SK-N-SH treated with all-trans-retinoic acid at 6 μM for 48 hours (cell line): ENCODE data around the gene ARHGDIA.

Experiments used
- ATAC-seq: fragments of 200-7000 bp; cut with Tn5 transposase; 3 replicates; pipeline ENCODE4 v1.9.1; 2020; ENCODE audit warnings: mild to moderate bottlenecking, moderate library complexity
- BACH2 ChIP-seq: fragments of 250-450 bp; sonication (Bioruptor Pico); IDR thresholded peaks from 2 replicates; pipeline ENCODE4 v1.9.0; 2021; ENCODE audit warnings: mild to moderate bottlenecking, borderline replicate concordance
- CSDC2 ChIP-seq: fragments of 250-450 bp; sonication (Bioruptor Pico); IDR thresholded peaks from 2 replicates; pipeline ENCODE4 v1.5.0; 2020; ENCODE audit warnings: mild to moderate bottlenecking, moderate library complexity
- GLIS3 ChIP-seq: fragments of 250-450 bp; sonication (Bioruptor Pico); IDR thresholded peaks from 2 replicates; pipeline ENCODE4 v1.5.0; 2020; ENCODE audit warnings: mild to moderate bottlenecking, moderate library complexity
- ISL1 ChIP-seq: fragments of 250-450 bp; sonication (Bioruptor Pico); IDR thresholded peaks from 2 replicates; pipeline ENCODE4 v2.1.2; 2022; ENCODE audit warnings: mild to moderate bottlenecking, moderate library complexity
- OSR1 ChIP-seq: fragments of 250-450 bp; sonication (Bioruptor Pico); IDR thresholded peaks from 2 replicates; pipeline ENCODE4 v1.8.0; 2022; ENCODE audit warnings: moderate library complexity, mild to moderate bottlenecking, inconsistent platforms
- PPARA ChIP-seq: fragments of 250-450 bp; sonication (Bioruptor Pico); IDR thresholded peaks from 2 replicates; pipeline ENCODE4 v1.5.0; 2020; ENCODE audit warnings: mild to moderate bottlenecking, borderline replicate concordance
- RARB ChIP-seq: fragments of 250-450 bp; sonication (Bioruptor Pico); IDR thresholded peaks from 2 replicates; pipeline ENCODE4 v1.8.0; 2021; ENCODE audit warnings: mild to moderate bottlenecking, moderate library complexity
- SNAI2 ChIP-seq: fragments of 250-450 bp; sonication (Bioruptor Pico); IDR thresholded peaks from 2 replicates; pipeline ENCODE4 v1.5.0; 2020; ENCODE audit warnings: mild to moderate bottlenecking, moderate library complexity
- TCF4 ChIP-seq: fragments of 250-450 bp; sonication (Bioruptor Pico); IDR thresholded peaks from 2 replicates; pipeline ENCODE4 v1.8.0; 2021; ENCODE audit warnings: mild to moderate bottlenecking, moderate library complexity, borderline replicate concordance
- TOX ChIP-seq: fragments of 250-450 bp; sonication (Bioruptor Pico); IDR thresholded peaks from 2 replicates; pipeline ENCODE4 v1.8.0; 2021; ENCODE audit warnings: mild to moderate bottlenecking, moderate library complexity, borderline replicate concordance
- ZC3H10 ChIP-seq: fragments of 250-450 bp; sonication (Bioruptor Pico); IDR thresholded peaks from 2 replicates; pipeline ENCODE4 v1.5.1; 2021; ENCODE audit warnings: mild to moderate bottlenecking, moderate library complexity
- ZFP3 ChIP-seq: fragments of 250-450 bp; sonication (Bioruptor Pico); IDR thresholded peaks from 2 replicates; pipeline ENCODE4 v1.5.0; 2020; ENCODE audit warnings: mild to moderate bottlenecking, moderate library complexity
- ZFP30 ChIP-seq: fragments of 450-650 bp; formaldehyde crosslinking; IDR thresholded peaks from 2 replicates; pipeline ENCODE4 v1.5.0; 2022; ENCODE audit warnings: mild to moderate bottlenecking, moderate library complexity
- ZNF565 ChIP-seq: fragments of 450-650 bp; formaldehyde crosslinking; conservative IDR thresholded peaks from 2 replicates; pipeline ENCODE4 v1.5.0; 2020; ENCODE audit warnings: low read depth, mild to moderate bottlenecking, moderate library complexity
- ZNF70 ChIP-seq: fragments of 450-650 bp; formaldehyde crosslinking; IDR thresholded peaks from 2 replicates; pipeline ENCODE4 v1.5.0; 2020; ENCODE audit warnings: mild to moderate bottlenecking, moderate library complexity
- ZNF8 ChIP-seq: fragments of 450-650 bp; formaldehyde crosslinking; IDR thresholded peaks from 2 replicates; pipeline ENCODE4 v1.5.0; 2020; ENCODE audit warnings: mild to moderate bottlenecking, moderate library complexity
- TF ChIP-seq, protein P1 (sequence below): fragments of 250-450 bp; sonication (Bioruptor Pico); IDR thresholded peaks from 2 replicates; pipeline ENCODE4 v1.5.1; 2020; ENCODE audit warnings: low read depth, mild to moderate bottlenecking, moderate library complexity
- TF ChIP-seq, protein P2 (sequence below): fragments of 250-450 bp; sonication (Bioruptor Pico); IDR thresholded peaks from 2 replicates; pipeline ENCODE4 v1.5.1; 2021; ENCODE audit warnings: mild to moderate bottlenecking, moderate library complexity
- TF ChIP-seq, protein P3 (sequence below): fragments of 250-450 bp; sonication (Bioruptor Pico); IDR thresholded peaks from 2 replicates; pipeline ENCODE4 v1.8.0; 2020; ENCODE audit warnings: mild to moderate bottlenecking, moderate library complexity, borderline replicate concordance
- TF ChIP-seq, protein P4 (sequence below): fragments of 250-450 bp; sonication (Bioruptor Pico); IDR thresholded peaks from 2 replicates; pipeline ENCODE4 v1.5.0; 2020; ENCODE audit warnings: mild to moderate bottlenecking, moderate library complexity
- TF ChIP-seq, protein P5 (sequence below): fragments of 250-450 bp; sonication (Bioruptor Pico); IDR thresholded peaks from 2 replicates; pipeline ENCODE4 v1.8.0; 2021; ENCODE audit warnings: low read depth, mild to moderate bottlenecking, moderate library complexity, borderline replicate concordance

ARHGDIA gene

DNA sequence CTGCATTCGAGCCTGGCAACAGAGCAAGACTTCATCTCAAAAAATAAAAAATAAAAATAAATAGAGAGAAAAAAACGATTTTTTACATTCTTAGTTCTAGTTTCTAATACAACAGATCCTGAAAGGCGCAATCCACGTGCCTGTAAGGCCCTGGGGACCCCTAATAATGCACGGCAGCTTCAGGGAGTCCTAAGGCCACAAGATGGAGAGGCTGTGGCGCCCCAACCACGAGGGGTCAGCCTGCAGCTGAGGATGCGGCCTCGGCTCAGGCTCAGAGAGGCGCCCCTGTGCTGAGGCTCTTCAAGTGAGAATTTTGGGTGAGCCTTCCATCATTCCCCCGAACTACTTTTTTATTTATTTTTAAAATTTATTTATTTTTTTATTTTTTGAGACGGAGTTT, 21.7 kb downstream of the ARHGDIA start:
- no peak for TF ChIP-seq TOX (CRISPR knock-in tag)
- TF ChIP-seq TCF4 (CRISPR knock-in tag): no peak
- no peak for TF ChIP-seq ZFP30 (CRISPR knock-in tag)
- TF ChIP-seq BACH2 (CRISPR knock-in tag): no peak
- TF ChIP-seq ZC3H10 (CRISPR knock-in tag): no peak
- no peak for TF ChIP-seq ZFP3
- TF ChIP-seq ISL1 (CRISPR knock-in tag): no peak
- TF ChIP-seq, all 23 proteins: peak for 0
- no peak for ATAC-seq

DNA sequence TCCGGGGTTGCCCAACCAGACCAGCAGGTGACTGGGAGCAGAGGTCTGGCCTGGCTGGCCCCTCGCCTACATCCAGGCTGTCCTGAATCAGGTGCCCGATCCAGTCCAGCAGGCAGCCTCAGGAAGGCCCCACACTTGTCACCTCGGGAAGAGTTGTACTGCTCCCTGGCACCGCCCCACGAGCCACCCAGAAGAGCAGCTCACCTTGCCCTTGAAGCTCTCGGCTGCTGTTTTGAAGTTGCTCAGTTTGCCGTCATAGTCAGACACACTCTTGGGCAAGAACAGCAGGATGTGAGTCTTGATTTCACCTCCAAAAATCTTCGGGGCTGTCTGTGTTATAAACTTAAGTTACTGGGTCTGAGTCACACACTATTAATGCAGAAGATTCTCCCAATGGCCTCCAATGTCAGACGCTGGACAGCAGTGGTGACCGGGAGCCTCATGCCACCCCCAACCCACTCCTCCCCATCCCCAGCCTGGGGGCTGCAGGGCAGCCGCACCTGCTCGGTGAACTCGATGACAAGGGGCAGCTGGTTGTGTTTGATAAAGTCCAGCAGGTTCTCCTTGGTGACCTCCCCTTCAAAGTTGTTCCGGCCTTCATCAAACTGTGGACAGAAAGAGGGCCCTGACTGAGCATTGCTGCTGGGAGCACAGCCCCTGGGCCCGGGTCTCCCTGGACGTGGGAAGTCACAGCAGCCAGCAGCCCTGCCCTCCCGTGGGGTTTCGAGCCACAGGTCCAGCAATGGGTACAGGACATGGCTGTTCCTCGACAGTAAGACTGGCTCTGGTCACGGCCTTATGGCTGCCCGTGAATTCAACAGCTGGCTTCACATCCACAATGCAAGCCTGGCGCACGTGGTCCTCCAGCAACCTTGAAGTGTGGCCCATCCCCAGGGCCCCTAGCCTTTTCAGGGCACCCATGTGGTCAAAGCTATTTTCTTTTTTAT, 24.1 kb downstream of the ARHGDIA start:
- ATAC-seq: no peak
- TF ChIP-seq ZNF565: no peak

DNA sequence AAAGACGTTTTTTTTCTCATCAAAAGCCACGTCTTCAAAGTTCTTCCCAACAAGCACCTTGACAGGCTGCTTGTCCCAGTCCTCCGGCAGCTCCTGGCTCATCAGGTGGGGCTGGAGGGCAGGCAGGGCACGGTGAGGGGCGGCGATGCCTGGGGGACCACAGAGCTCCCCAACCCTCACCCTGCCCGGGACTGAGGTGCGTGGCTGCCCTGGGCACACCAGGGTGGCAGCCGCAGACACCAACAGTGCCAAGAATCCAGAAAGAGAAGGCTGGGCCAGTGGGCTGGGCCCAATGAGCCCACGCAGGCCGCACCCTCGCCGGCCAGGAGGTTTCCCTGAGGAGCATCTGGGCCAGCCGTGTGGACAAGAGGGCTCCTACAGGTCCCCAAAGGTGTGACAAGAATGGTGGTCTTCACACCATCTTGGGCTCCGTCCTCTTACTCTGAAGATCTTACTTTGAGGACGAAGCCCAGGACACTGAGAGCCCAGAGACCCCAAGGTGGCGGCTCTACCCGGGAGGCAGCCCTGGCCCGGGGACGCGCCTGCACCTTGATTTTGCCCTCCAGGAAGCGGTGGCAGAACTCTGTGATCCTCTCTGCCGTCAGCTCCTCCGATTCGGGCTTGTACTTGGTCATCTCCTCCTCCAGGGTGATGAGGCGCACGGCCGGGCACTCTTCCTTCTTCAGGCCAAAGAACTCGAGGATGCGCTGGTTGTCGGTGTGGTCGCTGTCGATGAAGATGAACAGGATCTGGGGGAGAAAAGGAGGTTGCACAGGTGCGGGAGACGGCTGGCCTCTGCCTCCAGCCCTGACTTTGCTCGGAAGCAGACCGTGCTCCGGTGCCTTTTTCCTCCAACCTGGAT, 25.0 kb downstream of the ARHGDIA start:
- TF ChIP-seq ZNF70 (CRISPR knock-in tag) (no peak), ZNF565 (no peak), ZNF8 (CRISPR knock-in tag) (no peak), SNAI2 (CRISPR knock-in tag) (no peak), RARB (no peak), ISL1 (CRISPR knock-in tag) (no peak), GLIS3 (CRISPR knock-in tag) (no peak), PPARA (CRISPR knock-in tag) (no peak), ZFP3 (no peak), BACH2 (CRISPR knock-in tag) (no peak), TOX (CRISPR knock-in tag) (no peak), ZFP30 (CRISPR knock-in tag) (no peak), CSDC2 (no peak), OSR1 (CRISPR knock-in tag) (no peak)
- TF ChIP-seq, protein P1, sequence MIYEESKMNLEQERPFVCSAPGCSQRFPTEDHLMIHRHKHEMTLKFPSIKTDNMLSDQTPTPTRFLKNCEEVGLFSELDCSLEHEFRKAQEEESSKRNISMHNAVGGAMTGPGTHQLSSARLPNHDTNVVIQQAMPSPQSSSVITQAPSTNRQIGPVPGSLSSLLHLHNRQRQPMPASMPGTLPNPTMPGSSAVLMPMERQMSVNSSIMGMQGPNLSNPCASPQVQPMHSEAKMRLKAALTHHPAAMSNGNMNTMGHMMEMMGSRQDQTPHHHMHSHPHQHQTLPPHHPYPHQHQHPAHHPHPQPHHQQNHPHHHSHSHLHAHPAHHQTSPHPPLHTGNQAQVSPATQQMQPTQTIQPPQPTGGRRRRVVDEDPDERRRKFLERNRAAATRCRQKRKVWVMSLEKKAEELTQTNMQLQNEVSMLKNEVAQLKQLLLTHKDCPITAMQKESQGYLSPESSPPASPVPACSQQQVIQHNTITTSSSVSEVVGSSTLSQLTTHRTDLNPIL: no peak
- TF ChIP-seq, protein P2, sequence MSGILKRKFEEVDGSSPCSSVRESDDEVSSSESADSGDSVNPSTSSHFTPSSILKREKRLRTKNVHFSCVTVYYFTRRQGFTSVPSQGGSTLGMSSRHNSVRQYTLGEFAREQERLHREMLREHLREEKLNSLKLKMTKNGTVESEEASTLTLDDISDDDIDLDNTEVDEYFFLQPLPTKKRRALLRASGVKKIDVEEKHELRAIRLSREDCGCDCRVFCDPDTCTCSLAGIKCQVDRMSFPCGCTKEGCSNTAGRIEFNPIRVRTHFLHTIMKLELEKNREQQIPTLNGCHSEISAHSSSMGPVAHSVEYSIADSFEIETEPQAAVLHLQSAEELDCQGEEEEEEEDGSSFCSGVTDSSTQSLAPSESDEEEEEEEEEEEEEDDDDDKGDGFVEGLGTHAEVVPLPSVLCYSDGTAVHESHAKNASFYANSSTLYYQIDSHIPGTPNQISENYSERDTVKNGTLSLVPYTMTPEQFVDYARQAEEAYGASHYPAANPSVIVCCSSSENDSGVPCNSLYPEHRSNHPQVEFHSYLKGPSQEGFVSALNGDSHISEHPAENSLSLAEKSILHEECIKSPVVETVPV (CRISPR knock-in tag): no peak
- TF ChIP-seq, protein P3, sequence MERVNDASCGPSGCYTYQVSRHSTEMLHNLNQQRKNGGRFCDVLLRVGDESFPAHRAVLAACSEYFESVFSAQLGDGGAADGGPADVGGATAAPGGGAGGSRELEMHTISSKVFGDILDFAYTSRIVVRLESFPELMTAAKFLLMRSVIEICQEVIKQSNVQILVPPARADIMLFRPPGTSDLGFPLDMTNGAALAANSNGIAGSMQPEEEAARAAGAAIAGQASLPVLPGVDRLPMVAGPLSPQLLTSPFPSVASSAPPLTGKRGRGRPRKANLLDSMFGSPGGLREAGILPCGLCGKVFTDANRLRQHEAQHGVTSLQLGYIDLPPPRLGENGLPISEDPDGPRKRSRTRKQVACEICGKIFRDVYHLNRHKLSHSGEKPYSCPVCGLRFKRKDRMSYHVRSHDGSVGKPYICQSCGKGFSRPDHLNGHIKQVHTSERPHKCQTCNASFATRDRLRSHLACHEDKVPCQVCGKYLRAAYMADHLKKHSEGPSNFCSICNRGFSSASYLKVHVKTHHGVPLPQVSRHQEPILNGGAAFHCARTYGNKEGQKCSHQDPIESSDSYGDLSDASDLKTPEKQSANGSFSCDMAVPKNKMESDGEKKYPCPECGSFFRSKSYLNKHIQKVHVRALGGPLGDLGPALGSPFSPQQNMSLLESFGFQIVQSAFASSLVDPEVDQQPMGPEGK: no peak
- TF ChIP-seq, protein P4, sequence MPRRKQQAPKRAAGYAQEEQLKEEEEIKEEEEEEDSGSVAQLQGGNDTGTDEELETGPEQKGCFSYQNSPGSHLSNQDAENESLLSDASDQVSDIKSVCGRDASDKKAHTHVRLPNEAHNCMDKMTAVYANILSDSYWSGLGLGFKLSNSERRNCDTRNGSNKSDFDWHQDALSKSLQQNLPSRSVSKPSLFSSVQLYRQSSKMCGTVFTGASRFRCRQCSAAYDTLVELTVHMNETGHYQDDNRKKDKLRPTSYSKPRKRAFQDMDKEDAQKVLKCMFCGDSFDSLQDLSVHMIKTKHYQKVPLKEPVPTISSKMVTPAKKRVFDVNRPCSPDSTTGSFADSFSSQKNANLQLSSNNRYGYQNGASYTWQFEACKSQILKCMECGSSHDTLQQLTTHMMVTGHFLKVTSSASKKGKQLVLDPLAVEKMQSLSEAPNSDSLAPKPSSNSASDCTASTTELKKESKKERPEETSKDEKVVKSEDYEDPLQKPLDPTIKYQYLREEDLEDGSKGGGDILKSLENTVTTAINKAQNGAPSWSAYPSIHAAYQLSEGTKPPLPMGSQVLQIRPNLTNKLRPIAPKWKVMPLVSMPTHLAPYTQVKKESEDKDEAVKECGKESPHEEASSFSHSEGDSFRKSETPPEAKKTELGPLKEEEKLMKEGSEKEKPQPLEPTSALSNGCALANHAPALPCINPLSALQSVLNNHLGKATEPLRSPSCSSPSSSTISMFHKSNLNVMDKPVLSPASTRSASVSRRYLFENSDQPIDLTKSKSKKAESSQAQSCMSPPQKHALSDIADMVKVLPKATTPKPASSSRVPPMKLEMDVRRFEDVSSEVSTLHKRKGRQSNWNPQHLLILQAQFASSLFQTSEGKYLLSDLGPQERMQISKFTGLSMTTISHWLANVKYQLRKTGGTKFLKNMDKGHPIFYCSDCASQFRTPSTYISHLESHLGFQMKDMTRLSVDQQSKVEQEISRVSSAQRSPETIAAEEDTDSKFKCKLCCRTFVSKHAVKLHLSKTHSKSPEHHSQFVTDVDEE (CRISPR knock-in tag): no peak
- TF ChIP-seq, protein P5, sequence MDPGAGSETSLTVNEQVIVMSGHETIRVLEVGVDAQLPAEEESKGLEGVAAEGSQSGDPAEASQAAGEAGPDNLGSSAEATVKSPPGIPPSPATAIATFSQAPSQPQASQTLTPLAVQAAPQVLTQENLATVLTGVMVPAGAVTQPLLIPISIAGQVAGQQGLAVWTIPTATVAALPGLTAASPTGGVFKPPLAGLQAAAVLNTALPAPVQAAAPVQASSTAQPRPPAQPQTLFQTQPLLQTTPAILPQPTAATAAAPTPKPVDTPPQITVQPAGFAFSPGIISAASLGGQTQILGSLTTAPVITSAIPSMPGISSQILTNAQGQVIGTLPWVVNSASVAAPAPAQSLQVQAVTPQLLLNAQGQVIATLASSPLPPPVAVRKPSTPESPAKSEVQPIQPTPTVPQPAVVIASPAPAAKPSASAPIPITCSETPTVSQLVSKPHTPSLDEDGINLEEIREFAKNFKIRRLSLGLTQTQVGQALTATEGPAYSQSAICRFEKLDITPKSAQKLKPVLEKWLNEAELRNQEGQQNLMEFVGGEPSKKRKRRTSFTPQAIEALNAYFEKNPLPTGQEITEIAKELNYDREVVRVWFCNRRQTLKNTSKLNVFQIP (CRISPR knock-in tag): no peak
- TF ChIP-seq, all 23 proteins: peak for 0

More for the DNA sequence above, 25.0 kb downstream of the ARHGDIA start:
- no peak for ATAC-seq
